WERI-Rb-1 (cell line): ENCODE measurements around the gene PDE4A.

Experiments used
- DNase-seq: peaks from one replicate; pipeline ENCODE4 v3.0.0-alpha.2; 2020
- H3K27ac ChIP-seq: fragments of 250-450 bp; sonication (Bioruptor Pico); 2 replicates; pipeline ENCODE4 v1.5.1; 2020; ENCODE audit warnings: mild to moderate bottlenecking, moderate library complexity
- H3K27me3 ChIP-seq: fragments of 250-450 bp; sonication (Bioruptor Pico); 2 replicates; pipeline ENCODE4 v1.5.1; 2021; ENCODE audit warnings: mild to moderate bottlenecking, low read depth, moderate library complexity; ENCODE audit not compliant: insufficient read depth, severe bottlenecking
- H3K36me3 ChIP-seq: fragments of 250-450 bp; sonication (Bioruptor Pico); 2 replicates; pipeline ENCODE4 v1.5.1; 2020; ENCODE audit warnings: mild to moderate bottlenecking, moderate library complexity
- H3K4me3 ChIP-seq: 2 replicates; pipeline ENCODE4 v1.5.1; 2011; ENCODE audit warnings: low read depth, mild to moderate bottlenecking, control low read depth, low read length
- H3K9me3 ChIP-seq: fragments of 250-450 bp; sonication (Bioruptor Pico); 2 replicates; pipeline ENCODE4 v1.5.1; 2021; ENCODE audit warnings: mild to moderate bottlenecking, moderate library complexity; ENCODE audit not compliant: severe bottlenecking
- CTCF ChIP-seq: IDR thresholded peaks from 2 replicates; pipeline ENCODE4 v1.5.1; 2011; ENCODE audit warnings: low read depth, mild to moderate bottlenecking, control low read depth, inconsistent platforms, low read length

PDE4A gene

GRCh38 chr19:10419646-10420443 is 493 bp upstream of the PDE4A start:
- H3K36me3 ChIP-seq, result no peaks in the 10 kb centered on the region
- H3K4me3 ChIP-seq, result peak overlapping the region; percentile 59
- peak; percentile 99 for DNase-seq
- H3K9me3 ChIP-seq, result peaks cover 2% of the 10 kb centered on the region
- peaks cover 4% of the 10 kb centered on the region for H3K27me3 ChIP-seq
- H3K27ac ChIP-seq, result peak overlapping the region; percentile 31
- TF ChIP-seq CTCF, result no peak

DNA sequence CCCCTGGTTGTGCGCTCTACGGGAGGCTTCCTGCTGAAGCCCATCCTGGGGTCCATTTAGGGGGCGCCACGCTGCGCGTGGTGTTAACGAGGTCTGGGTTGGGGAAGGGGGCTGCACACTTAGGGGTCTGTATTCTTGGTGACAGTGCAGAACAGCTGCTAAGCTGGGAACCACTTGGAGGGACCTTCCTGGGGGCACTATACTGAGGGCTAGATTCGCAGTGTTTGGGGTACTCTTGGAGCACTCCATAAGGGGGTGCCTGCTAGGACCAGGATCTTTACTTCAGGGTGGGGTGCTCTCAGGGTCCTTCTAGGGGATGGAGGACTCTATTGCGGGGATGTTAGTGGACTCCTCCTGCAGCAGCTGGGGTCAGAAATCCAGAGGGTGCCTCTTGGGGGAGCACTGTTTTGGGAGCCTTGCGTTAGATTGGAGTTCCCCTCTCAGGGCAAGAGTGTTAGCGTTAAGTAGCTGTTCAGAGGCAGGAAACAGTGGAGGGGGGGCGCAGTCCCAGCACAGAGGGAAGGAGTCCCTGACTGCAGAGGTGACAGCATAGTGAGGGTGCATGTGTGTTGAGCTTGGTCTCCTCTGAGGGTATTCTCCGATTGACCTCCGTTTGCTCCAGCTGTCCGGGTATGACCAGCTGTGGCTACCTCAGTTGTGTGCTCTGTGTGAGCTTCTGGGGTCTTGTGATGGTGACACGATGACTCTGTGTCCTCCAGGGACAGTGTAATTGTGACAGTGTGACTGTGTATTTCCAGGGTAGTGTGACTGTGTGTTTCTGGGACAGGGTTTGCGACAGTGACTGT is 1.1 kb downstream of the PDE4A start:
- no peak for DNase-seq
- no peak for TF ChIP-seq CTCF
- H3K27me3 ChIP-seq, result peaks cover 5% of the 10 kb centered on the region
- peak overlapping the region; percentile 66 for H3K4me3 ChIP-seq
- H3K9me3 ChIP-seq, result peaks cover 2% of the 10 kb centered on the region
- no peak overlapping the region for H3K27ac ChIP-seq
- no peaks in the 10 kb centered on the region for H3K36me3 ChIP-seq

- no peak for DNase-seq
- peaks cover 5% of the 10 kb centered on the region for H3K27me3 ChIP-seq
- no peak overlapping the region for H3K27ac ChIP-seq
- no peaks in the 10 kb centered on the region for H3K9me3 ChIP-seq
- no peak overlapping the region for H3K4me3 ChIP-seq
- no peak for TF ChIP-seq CTCF
- H3K36me3 ChIP-seq, result no peaks in the 10 kb centered on the region
Observed at GRCh38 chr19:10422046-10422461, 1.7 kb downstream of the PDE4A start.

DNA sequence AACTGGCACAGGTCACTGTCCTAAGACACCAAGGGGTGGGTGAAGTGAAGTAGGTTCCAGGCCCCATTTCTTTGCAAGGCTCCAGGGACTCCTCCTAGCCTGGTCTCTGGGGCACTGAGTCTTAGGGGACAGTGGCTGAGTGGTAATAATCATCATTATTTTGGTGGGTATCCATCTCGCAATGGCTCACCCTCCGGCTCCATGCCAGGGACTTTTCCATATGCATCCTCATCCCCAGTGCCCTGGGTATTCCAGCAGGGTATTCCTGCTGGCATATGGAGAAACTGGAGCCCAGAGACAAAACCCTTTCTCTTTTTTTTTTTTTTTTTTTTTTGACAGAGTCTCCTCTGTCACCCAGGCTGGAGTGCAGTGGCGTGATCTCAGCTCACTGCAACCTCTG is 2.5 kb downstream of the PDE4A start:
- H3K9me3 ChIP-seq, result no peaks in the 10 kb centered on the region
- H3K36me3 ChIP-seq, result no peaks in the 10 kb centered on the region
- H3K27me3 ChIP-seq, result peaks cover 5% of the 10 kb centered on the region
- DNase-seq, result no peak
- no peak overlapping the region for H3K27ac ChIP-seq
- no peak overlapping the region for H3K4me3 ChIP-seq
- no peak for TF ChIP-seq CTCF

- Histone ChIP-seq H3K27ac (peak overlapping the region; percentile 34; the same call in 1 of the 2 replicates), H3K9me3 (no peaks in the 10 kb centered on the region)
- peak; percentile 86 for DNase-seq
Observed at GRCh38 chr19:10424011-10424637, 3.8 kb downstream of the PDE4A start.

More at GRCh38 chr19:10424011-10424637, 3.8 kb downstream of the PDE4A start:
- Histone ChIP-seq H3K36me3 (no peaks in the 10 kb centered on the region), H3K27me3 (peaks cover 5% of the 10 kb centered on the region), H3K4me3 (peak overlapping the region; percentile 46)
- peak; percentile 92 for TF ChIP-seq CTCF
